Activated gamma-delta T cell (primary cell): ENCODE data around the gene PEX12.
"Not testable (repeated sequence)": the region's sequence is repeated elsewhere in the genome, so short reads cannot be mapped to it uniquely, and the experiment has no call there.

Source experiments
- DNase-seq: peaks from one replicate; lab custom pipeline; 2025; lab: John Stamatoyannopoulos, UW

Gene PEX12

GRCh38 chr17:35578929-35579432 lies 610 bp upstream of the PEX12 start:
- no peak for DNase-seq

- no peak for DNase-seq
Observed at GRCh38 chr17:35577830-35578196, 558 bp downstream of the PEX12 start.

- DNase-seq = no peak
Observed at GRCh38 chr17:35575759-35576158, 2.6 kb downstream of the PEX12 start.

- no peak for DNase-seq
Observed at GRCh38 chr17:35569405-35569804, 9.0 kb downstream of the PEX12 start.

GRCh38 chr17:35568561-35568960 lies 9.8 kb downstream of the PEX12 start:
- no peak for DNase-seq

GRCh38 chr17:35566968-35567367 lies 11.4 kb downstream of the PEX12 start:
- DNase-seq = no peak

GRCh38 chr17:35563181-35563580 lies 15.2 kb downstream of the PEX12 start:
- DNase-seq = not testable (repeated sequence)

- no peak for DNase-seq
Observed at GRCh38 chr17:35560703-35561102, 17.7 kb downstream of the PEX12 start, which contains the start of gene SLFN14. Gene SLFN14 (minus strand): TSS chr17:35560819. CDS start chr17:35558062, 2,757 bp downstream.

- no peak for DNase-seq
Observed at GRCh38 chr17:35559495-35560210, 18.7 kb downstream of the PEX12 start.

GRCh38 chr17:35557353-35557752 lies 21.0 kb downstream of the PEX12 start:
- no peak for DNase-seq

- DNase-seq = no peak
Observed at GRCh38 chr17:35555691-35556090, 22.7 kb downstream of the PEX12 start.

- no peak for DNase-seq
Observed at GRCh38 chr17:35554668-35555067, 23.7 kb downstream of the PEX12 start.

GRCh38 chr17:35553310-35553709 lies 25.1 kb downstream of the PEX12 start:
- DNase-seq = no peak

- no peak for DNase-seq
Observed at GRCh38 chr17:35548978-35549377, 29.4 kb downstream of the PEX12 start.

GRCh38 chr17:35548208-35548810 lies 30.1 kb downstream of the PEX12 start:
- DNase-seq = no peak

- DNase-seq = no peak
Observed at GRCh38 chr17:35546487-35546886, 31.9 kb downstream of the PEX12 start.

GRCh38 chr17:35545150-35545549 lies 33.2 kb downstream of the PEX12 start:
- no peak for DNase-seq

- no peak for DNase-seq
Observed at GRCh38 chr17:35543856-35544255, 34.5 kb downstream of the PEX12 start.

GRCh38 chr17:35542990-35543389 lies 35.4 kb downstream of the PEX12 start:
- no peak for DNase-seq

- no peak for DNase-seq
Observed at GRCh38 chr17:35541434-35541833, 36.9 kb downstream of the PEX12 start.

- DNase-seq = no peak
Observed at GRCh38 chr17:35540589-35541404, 37.6 kb downstream of the PEX12 start.

GRCh38 chr17:35539659-35540026 lies 38.7 kb downstream of the PEX12 start:
- no peak for DNase-seq
